Endothelial cell of umbilical vein (primary cell): Measurements from ENCODE around the gene PUS1. TPM values are rescaled to one million over a fixed set of nuclear protein-coding genes. Genes with fewer than 3 reads are reported as not detected.
A peak's percentile ranks its signal among the peaks of the same experiment; 100 is the strongest.

Source experiments
- BruUV-seq: library from RNA; stranded (reverse); fragments of 400-500 nt; replicated peaks from 2 replicates; lab custom pipeline; 2021; lab: Mats Ljungman, UMichigan
- CTCF ChIA-PET: fragments of 300-600, 350-600 bp; sonication (Branson Sonifier 250); formaldehyde crosslinking; loops from one replicate; lab custom pipeline; 2021; ENCODE audit warnings: antibody characterized with exemption, inconsistent platforms; lab: Charles Lee
- POLR2A ChIA-PET: fragments of 300-600, 350-600 bp; sonication (Branson Sonifier 250); formaldehyde crosslinking; loops from one replicate; lab custom pipeline; 2021; ENCODE audit warnings: antibody characterized with exemption, inconsistent platforms; lab: Charles Lee
- DNase-seq: peaks from one replicate; pipeline ENCODE4 v3.0.0-alpha.2; 2011; ENCODE audit warnings: low read depth, low spot score
- FAIRE-seq: peaks from 2 replicates; lab custom pipeline; 2011; peaks lifted over from hg19 to GRCh38; lab: Jason Lieb, UNC
- H2AFZ ChIP-seq: 2 replicates; pipeline ENCODE4 v1.6.0; 2012; ENCODE audit warnings: low read depth, low read length, control low read depth, inconsistent platforms
- H3K27ac ChIP-seq: 2 replicates; pipeline ENCODE4 v1.5.1; 2011; ENCODE audit warnings: low read depth, mild to moderate bottlenecking, control low read depth, low read length, moderate library complexity; ENCODE audit not compliant: insufficient read depth
- H3K27me3 ChIP-seq, 2 experiments: 2 replicates each; pipeline versions ENCODE4 v1.6.0 to v1.6.1; 2011; ENCODE audit warnings: low read length in 2 of 2, mixed read lengths in 1 of 2; ENCODE audit not compliant: control insufficient read depth in 2 of 2, insufficient read depth in 2 of 2
- H3K36me3 ChIP-seq, 2 experiments: 2 replicates in 1 of 2; 3 replicates in 1 of 2; pipeline ENCODE4 v1.5.1; 2011; ENCODE audit warnings: low read length in 2 of 2, mild to moderate bottlenecking in 1 of 2, moderate library complexity in 1 of 2; ENCODE audit not compliant: control insufficient read depth in 2 of 2, insufficient read depth in 2 of 2; ENCODE audit errors: extremely low read depth in 1 of 2
- H3K4me1 ChIP-seq: 3 replicates; pipeline ENCODE4 v1.5.1; 2011; ENCODE audit warnings: mild to moderate bottlenecking, low read length; ENCODE audit not compliant: control insufficient read depth, insufficient read depth; ENCODE audit errors: extremely low read depth
- H3K4me2 ChIP-seq: 2 replicates; pipeline ENCODE4 v1.6.1; 2011; ENCODE audit warnings: low read length, control low read depth, mixed read lengths; ENCODE audit not compliant: insufficient read depth
- H3K4me3 ChIP-seq, 3 experiments: fragments of 200-600 bp in 1 of 3; sonication (generic), shearing (Covaris generic) in 1 of 3; replicated peaks in 1 of 3; 2 replicates each; pipeline ENCODE4 v1.5.1; 2011 to 2016; ENCODE audit warnings: control low read depth in 3 of 3, low read length in 3 of 3, mild to moderate bottlenecking in 2 of 3, inconsistent platforms in 1 of 3, low read depth in 1 of 3, moderate library complexity in 1 of 3; ENCODE audit not compliant: insufficient read depth in 1 of 3
- H3K79me2 ChIP-seq: 2 replicates; pipeline ENCODE4 v1.6.0; 2012; ENCODE audit warnings: low read length, inconsistent platforms; ENCODE audit not compliant: control insufficient read depth, insufficient read depth
- H3K9ac ChIP-seq: replicated peaks from 2 replicates; pipeline ENCODE3; 2011; ENCODE audit warnings: low read length, control low read depth; ENCODE audit not compliant: insufficient read depth; ENCODE audit errors: extremely low read depth
- H3K9me1 ChIP-seq: replicated peaks from 3 replicates; pipeline ENCODE4 v1.6.0; 2011; ENCODE audit warnings: mild to moderate bottlenecking, low read length; ENCODE audit not compliant: control insufficient read depth, insufficient read depth; ENCODE audit errors: extremely low read depth
- H3K9me3 ChIP-seq: replicated peaks from 2 replicates; pipeline ENCODE4 v1.5.1; 2012; ENCODE audit warnings: low read length, inconsistent platforms; ENCODE audit not compliant: control insufficient read depth, insufficient read depth
- H4K20me1 ChIP-seq: replicated peaks from 2 replicates; pipeline ENCODE3; 2011; ENCODE audit warnings: mild to moderate bottlenecking, low read length; ENCODE audit not compliant: control insufficient read depth, insufficient read depth; ENCODE audit errors: extremely low read depth
- EZH2 ChIP-seq: IDR thresholded peaks from 2 replicates; pipeline ENCODE4 v1.6.1; 2012; ENCODE audit warnings: borderline replicate concordance, low read depth, mild to moderate bottlenecking, moderate library complexity, low read length, inconsistent platforms; ENCODE audit not compliant: severe bottlenecking
- FOS ChIP-seq: IDR thresholded peaks from 2 replicates; pipeline ENCODE4 v1.6.1; 2011; ENCODE audit warnings: mild to moderate bottlenecking, low read length, moderate library complexity, borderline replicate concordance; ENCODE audit not compliant: insufficient read depth
- GATA2 ChIP-seq: IDR thresholded peaks from 2 replicates; pipeline ENCODE4 v1.7.0; 2011; ENCODE audit warnings: low read depth, mild to moderate bottlenecking, moderate library complexity, mixed read lengths, low read length; ENCODE audit not compliant: insufficient read length, insufficient read depth
- JUN ChIP-seq: IDR thresholded peaks from 2 replicates; pipeline ENCODE4 v1.6.1; 2011; ENCODE audit warnings: borderline replicate concordance, low read depth; ENCODE audit not compliant: insufficient read length, insufficient read depth
- MYC ChIP-seq: IDR thresholded peaks from one replicate; pipeline ENCODE4 v1.6.1; 2011; ENCODE audit warnings: mild to moderate bottlenecking, low read depth, low read length
- POLR2A ChIP-seq: IDR thresholded peaks from 2 replicates; pipeline ENCODE4 v1.6.1; 2012; ENCODE audit warnings: low read depth, mild to moderate bottlenecking, control low read depth, low read length
- POLR2AphosphoS5 ChIP-seq: IDR thresholded peaks from 2 replicates; pipeline ENCODE4 v1.6.1; 2012; ENCODE audit warnings: low read depth, mild to moderate bottlenecking, control low read depth, low read length, moderate library complexity; ENCODE audit not compliant: insufficient read depth
- dilution Hi-C: fragments of 300-500 bp; cut with MboI; formaldehyde crosslinking; loops from one replicate; pipeline ENCODE4 v1.15.0; 2019; ENCODE audit warnings: low sequenced_read_pairs; ENCODE audit not compliant: extremely low pct_ligation_motif_present
- intact Hi-C: fragments of 100-400 bp; cut with micrococcal nuclease; formaldehyde crosslinking; loops from one replicate; pipeline ENCODE4 v1.10.0; 2022
- polyA plus RNA-seq, 4 experiments: library from polyadenylated mRNA; depleted of rRNA in 3 of 4; stranded (reverse) in 3 of 4; unstranded in 1 of 4; fragments of >200 nt; gene quantifications; 2 replicates each; pipeline versions ENCODE4 v1.2.1 to v1.2.3, GENCODE V29; 2011 to 2012; ENCODE audit warnings: missing spikeins in 1 of 4
- total RNA-seq: library from RNA; stranded (reverse); gene quantifications from 2 replicates; pipeline ENCODE4 v1.2.3, GENCODE V29; 2021
- TF ChIP-seq, protein P1 (sequence below): IDR thresholded peaks from 2 replicates; pipeline ENCODE4 v1.6.1; 2011; ENCODE audit not compliant: insufficient read depth, insufficient read length
- TF ChIP-seq, protein P2 (sequence below), 2 donors: IDR thresholded peaks; 1 replicate in 1 of 2; 2 replicates in 1 of 2; pipeline ENCODE4 v1.5.1; 2011; ENCODE audit warnings: low read length in 2 of 2, mild to moderate bottlenecking in 2 of 2, moderate library complexity in 2 of 2, control low read depth in 1 of 2, inconsistent platforms in 1 of 2, low read depth in 1 of 2; ENCODE audit not compliant: insufficient read depth in 1 of 2; ENCODE audit errors: extremely low read depth in 1 of 2

PUS1 gene
- total and polyA plus RNA-seq, 2 donors (not counting 3 experiments of a cell fraction or from before 2014, with no cell fraction given), result 33.9 to 52.2 TPM

DNA sequence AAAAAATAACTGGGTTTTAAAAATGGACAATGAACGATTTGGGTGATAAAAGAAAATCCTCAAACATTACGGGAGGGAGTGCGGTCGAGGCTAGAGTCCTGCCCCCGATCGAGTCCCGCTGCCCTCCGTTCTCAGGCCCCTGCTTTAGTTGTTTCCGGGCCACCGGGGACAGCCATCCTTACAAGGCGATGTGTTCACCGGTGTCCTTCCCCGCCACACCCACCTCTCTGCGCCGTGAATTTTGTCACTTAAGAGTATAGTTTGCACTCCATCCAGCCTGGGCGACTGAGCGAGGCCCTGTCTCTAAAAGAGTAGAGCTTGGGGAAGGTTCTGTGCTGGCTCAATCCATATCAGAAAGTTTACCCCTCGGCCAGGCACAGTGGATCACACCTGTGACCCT, 31.8 kb upstream of the PUS1 start:
- H3K4me2 ChIP-seq, result no peak overlapping the region
- intact Hi-C loops, result loop anchor here (5.0 kb wide), 1 partner anchor 1025 kb away; the partner anchor contains the start of gene RAN
- peaks cover 4% of the 10 kb centered on the region for H3K79me2 ChIP-seq
- no peak overlapping the region for H2AFZ ChIP-seq
- dilution Hi-C loops, result no loop called here
- TF ChIP-seq, protein P1, sequence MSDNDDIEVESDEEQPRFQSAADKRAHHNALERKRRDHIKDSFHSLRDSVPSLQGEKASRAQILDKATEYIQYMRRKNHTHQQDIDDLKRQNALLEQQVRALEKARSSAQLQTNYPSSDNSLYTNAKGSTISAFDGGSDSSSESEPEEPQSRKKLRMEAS, result no peak
- no peak for TF ChIP-seq EZH2
- TF ChIP-seq POLR2AphosphoS5, result no peak
- TF ChIP-seq MYC, result no peak
- TF ChIP-seq POLR2A, result no peak
- no peak for TF ChIP-seq FOS
- TF ChIP-seq GATA2, result no peak
- TF ChIP-seq, protein P2, sequence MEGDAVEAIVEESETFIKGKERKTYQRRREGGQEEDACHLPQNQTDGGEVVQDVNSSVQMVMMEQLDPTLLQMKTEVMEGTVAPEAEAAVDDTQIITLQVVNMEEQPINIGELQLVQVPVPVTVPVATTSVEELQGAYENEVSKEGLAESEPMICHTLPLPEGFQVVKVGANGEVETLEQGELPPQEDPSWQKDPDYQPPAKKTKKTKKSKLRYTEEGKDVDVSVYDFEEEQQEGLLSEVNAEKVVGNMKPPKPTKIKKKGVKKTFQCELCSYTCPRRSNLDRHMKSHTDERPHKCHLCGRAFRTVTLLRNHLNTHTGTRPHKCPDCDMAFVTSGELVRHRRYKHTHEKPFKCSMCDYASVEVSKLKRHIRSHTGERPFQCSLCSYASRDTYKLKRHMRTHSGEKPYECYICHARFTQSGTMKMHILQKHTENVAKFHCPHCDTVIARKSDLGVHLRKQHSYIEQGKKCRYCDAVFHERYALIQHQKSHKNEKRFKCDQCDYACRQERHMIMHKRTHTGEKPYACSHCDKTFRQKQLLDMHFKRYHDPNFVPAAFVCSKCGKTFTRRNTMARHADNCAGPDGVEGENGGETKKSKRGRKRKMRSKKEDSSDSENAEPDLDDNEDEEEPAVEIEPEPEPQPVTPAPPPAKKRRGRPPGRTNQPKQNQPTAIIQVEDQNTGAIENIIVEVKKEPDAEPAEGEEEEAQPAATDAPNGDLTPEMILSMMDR (IDR thresholded peaks at IDR 0.05; ENCODE audit: extremely low read depth in 1 of 2, insufficient read depth in 1 of 2, low read depth in 1 of 2, low read length in 2 of 2), result no peak
- no peak for TF ChIP-seq JUN
- POLR2A ChIA-PET, result no interaction called here
- H3K9me3 ChIP-seq, result no peaks in the 10 kb centered on the region
- no peak for DNase-seq
- H3K4me3 ChIP-seq, result no peak overlapping the region
- no TSS peak for BruUV-seq
- H3K36me3 ChIP-seq, result peaks cover 0 to 5% of the 10 kb centered on the region in 2 experiments
- H4K20me1 ChIP-seq, result no peaks in the 10 kb centered on the region
- H3K27ac ChIP-seq, result no peak overlapping the region
- no peaks in the 10 kb centered on the region for H3K27me3 ChIP-seq
- CTCF ChIA-PET, result no interaction called here
- FAIRE-seq, result peak; percentile 49
- peaks cover 9% of the 10 kb centered on the region for H3K4me1 ChIP-seq
- H3K9ac ChIP-seq, result no peak overlapping the region
- H3K9me1 ChIP-seq, result no peaks in the 10 kb centered on the region
